Memory B cell (primary cell): ENCODE data around the gene INO80E.
"Not testable (repeated sequence)": the region's sequence is repeated elsewhere in the genome, so short reads cannot be mapped to it uniquely, and the experiment has no call there.

ENCODE experiments used
- ATAC-seq: fragments of 150-1000 bp; cut with Tn5 transposase; 2 replicates; pipeline ENCODE4 v1.10.0; 2021; ENCODE audit warnings: low read depth, mild to moderate bottlenecking, moderate library complexity
- DNase-seq, 2 donors: peaks; one replicate each; pipeline ENCODE4 v3.0.0; 2022; ENCODE audit warnings: low spot score in 2 of 2
- H3K27ac Mint-ChIP-seq: one replicate; pipeline ENCODE4 v1.8.0; 2022; ENCODE audit warnings: mild to moderate bottlenecking, moderate library complexity, mixed read lengths
- H3K27me3 Mint-ChIP-seq: one replicate; pipeline ENCODE4 v1.8.0; 2022; ENCODE audit warnings: mixed read lengths
- H3K36me3 Mint-ChIP-seq: one replicate; pipeline ENCODE4 v1.8.0; 2022; ENCODE audit warnings: mild to moderate bottlenecking, mixed read lengths
- H3K4me1 Mint-ChIP-seq: one replicate; pipeline ENCODE4 v1.8.0; 2022; ENCODE audit warnings: mixed read lengths
- H3K4me3 Mint-ChIP-seq: one replicate; pipeline ENCODE4 v1.8.0; 2022; ENCODE audit warnings: mild to moderate bottlenecking, moderate library complexity, mixed read lengths
- H3K9me3 Mint-ChIP-seq: one replicate; pipeline ENCODE4 v1.8.0; 2022; ENCODE audit warnings: mixed read lengths

Gene INO80E

GRCh38 chr16:30017277-30017656 is 21.2 kb downstream of the INO80E start:
- H3K27me3 Mint-ChIP-seq, result peaks cover 7% of the 10 kb centered on the region

GRCh38 chr16:30017937-30018336 is 21.9 kb downstream of the INO80E start:
- not testable (repeated sequence) for H3K4me1 Mint-ChIP-seq, H3K36me3 Mint-ChIP-seq, H3K27ac Mint-ChIP-seq, ATAC-seq, H3K4me3 Mint-ChIP-seq, DNase-seq, H3K9me3 Mint-ChIP-seq, H3K27me3 Mint-ChIP-seq

More at GRCh38 chr16:30017277-30017656, 21.2 kb downstream of the INO80E start:
- no peak for DNase-seq
- Mint-ChIP-seq H3K36me3 (no peaks in the 10 kb centered on the region), H3K27ac (no peak overlapping the region), H3K9me3 (no peaks in the 10 kb centered on the region), H3K4me3 (no peak overlapping the region), H3K4me1 (peaks cover 7% of the 10 kb centered on the region)
- no peak for ATAC-seq

- Mint-ChIP-seq H3K9me3 (no peaks in the 10 kb centered on the region), H3K36me3 (no peaks in the 10 kb centered on the region), H3K4me3 (no peak overlapping the region), H3K27me3 (peaks cover 7% of the 10 kb centered on the region), H3K27ac (no peak overlapping the region), H3K4me1 (peaks cover 7% of the 10 kb centered on the region)
- DNase-seq (no peak), ATAC-seq (no peak)
These were observed 22.7 kb downstream of the INO80E start for GRCh38 chr16:30018731-30019158.

- Mint-ChIP-seq H3K27me3 (peaks cover 19% of the 10 kb centered on the region), H3K4me3 (no peak within 1 kb of the TSS), H3K9me3 (no peaks in the 10 kb centered on the region), H3K27ac (no peak within 1 kb of the TSS), H3K4me1 (peaks cover 12% of the 10 kb centered on the region), H3K36me3 (no peaks in the 10 kb centered on the region)
- DNase-seq (no peak), ATAC-seq (no peak)
These were observed 26.8 kb downstream of the INO80E start, which contains the start of gene C16orf92 for GRCh38 chr16:30022887-30023286. Gene C16orf92, plus strand, starts transcription at chr16:30023198. Its CDS starts 143 bp downstream, at chr16:30023341.

GRCh38 chr16:30023586-30023985 is 27.5 kb downstream of the INO80E start:
- H3K4me1 Mint-ChIP-seq, result peaks cover 12% of the 10 kb centered on the region
- no peak overlapping the region for H3K4me3 Mint-ChIP-seq
- no peak overlapping the region for H3K27ac Mint-ChIP-seq
- DNase-seq, result no peak
- no peaks in the 10 kb centered on the region for H3K36me3 Mint-ChIP-seq
- peaks cover 23% of the 10 kb centered on the region for H3K27me3 Mint-ChIP-seq
- H3K9me3 Mint-ChIP-seq, result no peaks in the 10 kb centered on the region
- no peak for ATAC-seq

GRCh38 chr16:30024451-30024850 is 28.4 kb downstream of the INO80E start:
- Mint-ChIP-seq H3K27ac (no peak overlapping the region), H3K4me1 (peaks cover 12% of the 10 kb centered on the region), H3K4me3 (no peak overlapping the region), H3K27me3 (peaks cover 27% of the 10 kb centered on the region), H3K36me3 (no peaks in the 10 kb centered on the region), H3K9me3 (no peaks in the 10 kb centered on the region)
- DNase-seq (no peak), ATAC-seq (no peak)

GRCh38 chr16:30025156-30025555 is 29.1 kb downstream of the INO80E start:
- Mint-ChIP-seq H3K27me3 (peaks cover 34% of the 10 kb centered on the region), H3K9me3 (no peaks in the 10 kb centered on the region), H3K4me1 (peaks cover 16% of the 10 kb centered on the region), H3K36me3 (no peaks in the 10 kb centered on the region), H3K27ac (no peak overlapping the region), H3K4me3 (no peak overlapping the region)
- no peak for DNase-seq
- no peak for ATAC-seq

- H3K4me3 Mint-ChIP-seq, result no peak overlapping the region
- H3K27ac Mint-ChIP-seq, result no peak overlapping the region
- peaks cover 19% of the 10 kb centered on the region for H3K4me1 Mint-ChIP-seq
- H3K27me3 Mint-ChIP-seq, result peaks cover 38% of the 10 kb centered on the region
- H3K36me3 Mint-ChIP-seq, result no peaks in the 10 kb centered on the region
- DNase-seq (no peak), ATAC-seq (no peak)
- no peaks in the 10 kb centered on the region for H3K9me3 Mint-ChIP-seq
These were observed 29.5 kb downstream of the INO80E start for GRCh38 chr16:30025574-30025973.

GRCh38 chr16:30026449-30026848 is 30.4 kb downstream of the INO80E start:
- ATAC-seq (no peak), DNase-seq (no peak)
- Mint-ChIP-seq H3K36me3 (no peaks in the 10 kb centered on the region), H3K27ac (no peak overlapping the region), H3K27me3 (peaks cover 41% of the 10 kb centered on the region), H3K9me3 (no peaks in the 10 kb centered on the region), H3K4me3 (no peak overlapping the region), H3K4me1 (peaks cover 12% of the 10 kb centered on the region)

GRCh38 chr16:30027588-30028437 is 31.8 kb downstream of the INO80E start:
- Mint-ChIP-seq H3K4me3 (no peak overlapping the region), H3K27me3 (peaks cover 45% of the 10 kb centered on the region), H3K9me3 (no peaks in the 10 kb centered on the region), H3K4me1 (peaks cover 16% of the 10 kb centered on the region), H3K36me3 (no peaks in the 10 kb centered on the region), H3K27ac (no peak overlapping the region)
- ATAC-seq, result no peak
- DNase-seq, result no peak

- H3K27me3 Mint-ChIP-seq, result peaks cover 45% of the 10 kb centered on the region
These were observed 32.5 kb downstream of the INO80E start for GRCh38 chr16:30028438-30029076.

GRCh38 chr16:30030011-30030685 is 34.1 kb downstream of the INO80E start:
- Mint-ChIP-seq H3K36me3 (no peaks in the 10 kb centered on the region), H3K4me3 (no peak overlapping the region), H3K4me1 (peaks cover 16% of the 10 kb centered on the region), H3K27ac (no peak overlapping the region), H3K9me3 (no peaks in the 10 kb centered on the region), H3K27me3 (peaks cover 47% of the 10 kb centered on the region)
- DNase-seq, result no peak
- ATAC-seq, result no peak

More at GRCh38 chr16:30028438-30029076, 32.5 kb downstream of the INO80E start:
- Mint-ChIP-seq H3K4me3 (no peak overlapping the region), H3K36me3 (no peaks in the 10 kb centered on the region), H3K4me1 (peaks cover 16% of the 10 kb centered on the region), H3K27ac (no peak overlapping the region), H3K9me3 (no peaks in the 10 kb centered on the region)
- no peak for DNase-seq
- peak; percentile 39 for ATAC-seq

- no peak for ATAC-seq
- no peak for DNase-seq
- Mint-ChIP-seq H3K9me3 (no peaks in the 10 kb centered on the region), H3K4me1 (peaks cover 11% of the 10 kb centered on the region), H3K36me3 (no peaks in the 10 kb centered on the region), H3K4me3 (no peak within 1 kb of the TSS), H3K27ac (no peak within 1 kb of the TSS), H3K27me3 (peaks cover 52% of the 10 kb centered on the region)
These were observed 34.9 kb downstream of the INO80E start, which contains the start of gene TLCD3B for GRCh38 chr16:30030841-30031413. Gene TLCD3B, minus strand, starts transcription at chr16:30031271. Its CDS starts 744 bp downstream, at chr16:30030527.
